ENCODE results near the gene PLTP.

The PLTP gene

DNA sequence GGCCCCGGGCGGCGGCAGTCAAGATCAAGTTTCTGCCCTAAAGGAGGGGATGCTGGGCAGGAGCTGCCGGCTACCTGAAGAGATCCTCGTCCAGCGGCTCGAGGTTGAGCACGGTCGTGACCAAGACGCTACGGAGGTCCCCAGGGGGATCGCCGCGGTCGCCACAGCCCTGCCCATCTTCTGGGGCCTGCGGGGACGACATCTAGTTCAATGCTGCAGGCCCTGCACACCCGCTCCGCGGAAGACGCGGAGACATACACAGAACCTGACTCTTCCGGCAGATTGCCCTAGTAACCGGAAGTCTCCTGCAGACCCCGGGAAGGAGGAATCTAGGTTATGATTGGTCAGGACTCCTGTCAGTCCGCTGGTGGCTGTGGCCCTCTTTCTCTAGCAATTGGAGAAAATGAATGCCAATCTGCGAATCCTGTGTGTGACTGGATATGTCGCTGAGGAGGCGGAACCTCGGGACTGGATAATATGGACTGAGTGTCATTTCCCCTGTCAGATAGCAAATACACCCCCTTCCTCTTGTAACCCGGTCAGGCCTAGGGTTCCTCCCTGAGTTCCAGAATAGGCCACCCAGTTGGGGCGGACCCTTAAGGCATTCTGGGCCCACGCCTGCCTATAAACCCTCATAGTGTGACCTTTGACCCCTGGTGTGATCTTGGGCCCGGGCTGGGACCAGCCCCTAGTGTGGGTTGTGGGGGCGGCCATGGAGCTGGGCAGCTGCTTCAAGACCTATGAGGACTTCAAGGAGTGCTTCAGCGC, 54.7 kb downstream of the PLTP start, which contains the start of the genes ACOT8 and ZSWIM3 (continued):
- TF ChIP-seq, protein P1, sequence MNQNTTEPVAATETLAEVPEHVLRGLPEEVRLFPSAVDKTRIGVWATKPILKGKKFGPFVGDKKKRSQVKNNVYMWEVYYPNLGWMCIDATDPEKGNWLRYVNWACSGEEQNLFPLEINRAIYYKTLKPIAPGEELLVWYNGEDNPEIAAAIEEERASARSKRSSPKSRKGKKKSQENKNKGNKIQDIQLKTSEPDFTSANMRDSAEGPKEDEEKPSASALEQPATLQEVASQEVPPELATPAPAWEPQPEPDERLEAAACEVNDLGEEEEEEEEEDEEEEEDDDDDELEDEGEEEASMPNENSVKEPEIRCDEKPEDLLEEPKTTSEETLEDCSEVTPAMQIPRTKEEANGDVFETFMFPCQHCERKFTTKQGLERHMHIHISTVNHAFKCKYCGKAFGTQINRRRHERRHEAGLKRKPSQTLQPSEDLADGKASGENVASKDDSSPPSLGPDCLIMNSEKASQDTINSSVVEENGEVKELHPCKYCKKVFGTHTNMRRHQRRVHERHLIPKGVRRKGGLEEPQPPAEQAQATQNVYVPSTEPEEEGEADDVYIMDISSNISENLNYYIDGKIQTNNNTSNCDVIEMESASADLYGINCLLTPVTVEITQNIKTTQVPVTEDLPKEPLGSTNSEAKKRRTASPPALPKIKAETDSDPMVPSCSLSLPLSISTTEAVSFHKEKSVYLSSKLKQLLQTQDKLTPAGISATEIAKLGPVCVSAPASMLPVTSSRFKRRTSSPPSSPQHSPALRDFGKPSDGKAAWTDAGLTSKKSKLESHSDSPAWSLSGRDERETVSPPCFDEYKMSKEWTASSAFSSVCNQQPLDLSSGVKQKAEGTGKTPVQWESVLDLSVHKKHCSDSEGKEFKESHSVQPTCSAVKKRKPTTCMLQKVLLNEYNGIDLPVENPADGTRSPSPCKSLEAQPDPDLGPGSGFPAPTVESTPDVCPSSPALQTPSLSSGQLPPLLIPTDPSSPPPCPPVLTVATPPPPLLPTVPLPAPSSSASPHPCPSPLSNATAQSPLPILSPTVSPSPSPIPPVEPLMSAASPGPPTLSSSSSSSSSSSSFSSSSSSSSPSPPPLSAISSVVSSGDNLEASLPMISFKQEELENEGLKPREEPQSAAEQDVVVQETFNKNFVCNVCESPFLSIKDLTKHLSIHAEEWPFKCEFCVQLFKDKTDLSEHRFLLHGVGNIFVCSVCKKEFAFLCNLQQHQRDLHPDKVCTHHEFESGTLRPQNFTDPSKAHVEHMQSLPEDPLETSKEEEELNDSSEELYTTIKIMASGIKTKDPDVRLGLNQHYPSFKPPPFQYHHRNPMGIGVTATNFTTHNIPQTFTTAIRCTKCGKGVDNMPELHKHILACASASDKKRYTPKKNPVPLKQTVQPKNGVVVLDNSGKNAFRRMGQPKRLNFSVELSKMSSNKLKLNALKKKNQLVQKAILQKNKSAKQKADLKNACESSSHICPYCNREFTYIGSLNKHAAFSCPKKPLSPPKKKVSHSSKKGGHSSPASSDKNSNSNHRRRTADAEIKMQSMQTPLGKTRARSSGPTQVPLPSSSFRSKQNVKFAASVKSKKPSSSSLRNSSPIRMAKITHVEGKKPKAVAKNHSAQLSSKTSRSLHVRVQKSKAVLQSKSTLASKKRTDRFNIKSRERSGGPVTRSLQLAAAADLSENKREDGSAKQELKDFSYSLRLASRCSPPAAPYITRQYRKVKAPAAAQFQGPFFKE (tag by site-specific recombination; IDR thresholded peaks at IDR 0.05; ENCODE audit: borderline replicate concordance): no peak
- TF ChIP-seq ZNF23 (tag by site-specific recombination; IDR thresholded peaks at IDR 0.05; ENCODE audit: borderline replicate concordance) (no peak), YY1 (tag by site-specific recombination; IDR thresholded peaks at IDR 0.05) (peak; percentile 57; the same call in 1 of the 2 replicates), ZNF324 (tag by site-specific recombination; IDR thresholded peaks at IDR 0.05) (no peak), ZNF121 (tag by site-specific recombination; IDR thresholded peaks at IDR 0.05) (no peak), ZNF792 (tag by site-specific recombination; IDR thresholded peaks at IDR 0.05) (no peak), ZNF24 (tag by site-specific recombination; IDR thresholded peaks at IDR 0.05) (no peak), ZNF140 (tag by site-specific recombination; IDR thresholded peaks at IDR 0.05) (no peak), ZBTB17 (tag by site-specific recombination; IDR thresholded peaks at IDR 0.05) (peak; percentile 54; the same call in 1 of the 2 replicates), ZNF777 (tag by site-specific recombination; IDR thresholded peaks at IDR 0.05; ENCODE audit: borderline replicate concordance) (no peak), ZNF266 (tag by site-specific recombination; IDR thresholded peaks at IDR 0.05; ENCODE audit: low read depth) (no peak), ZNF600 (tag by site-specific recombination; IDR thresholded peaks at IDR 0.05) (peak; percentile 54), GLIS2 (tag by site-specific recombination; IDR thresholded peaks at IDR 0.05) (peak; percentile 91), ZNF112 (tag by site-specific recombination; IDR thresholded peaks at IDR 0.05) (no peak), ZNF311 (tag by site-specific recombination; IDR thresholded peaks at IDR 0.05; ENCODE audit: borderline replicate concordance) (no peak), ZNF768 (tag by site-specific recombination; IDR thresholded peaks at IDR 0.05) (no peak), WT1 (tag by site-specific recombination; IDR thresholded peaks at IDR 0.05) (0 out of 2 replicates have a peak, but pooled peaks have one; percentile 48), RBAK (tag by site-specific recombination; IDR thresholded peaks at IDR 0.05) (no peak), ZNF394 (tag by site-specific recombination; IDR thresholded peaks at IDR 0.05; ENCODE audit: borderline replicate concordance) (0 out of 2 replicates have a peak, but pooled peaks have one; percentile 40), ZNF843 (tag by site-specific recombination; IDR thresholded peaks at IDR 0.05) (no peak)
- TF ChIP-seq, protein P2, sequence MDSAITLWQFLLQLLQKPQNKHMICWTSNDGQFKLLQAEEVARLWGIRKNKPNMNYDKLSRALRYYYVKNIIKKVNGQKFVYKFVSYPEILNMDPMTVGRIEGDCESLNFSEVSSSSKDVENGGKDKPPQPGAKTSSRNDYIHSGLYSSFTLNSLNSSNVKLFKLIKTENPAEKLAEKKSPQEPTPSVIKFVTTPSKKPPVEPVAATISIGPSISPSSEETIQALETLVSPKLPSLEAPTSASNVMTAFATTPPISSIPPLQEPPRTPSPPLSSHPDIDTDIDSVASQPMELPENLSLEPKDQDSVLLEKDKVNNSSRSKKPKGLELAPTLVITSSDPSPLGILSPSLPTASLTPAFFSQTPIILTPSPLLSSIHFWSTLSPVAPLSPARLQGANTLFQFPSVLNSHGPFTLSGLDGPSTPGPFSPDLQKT (IDR thresholded peaks at IDR 0.05; ENCODE audit: borderline replicate concordance, low read depth, low read length): no peak
- TF ChIP-seq, protein P3, sequence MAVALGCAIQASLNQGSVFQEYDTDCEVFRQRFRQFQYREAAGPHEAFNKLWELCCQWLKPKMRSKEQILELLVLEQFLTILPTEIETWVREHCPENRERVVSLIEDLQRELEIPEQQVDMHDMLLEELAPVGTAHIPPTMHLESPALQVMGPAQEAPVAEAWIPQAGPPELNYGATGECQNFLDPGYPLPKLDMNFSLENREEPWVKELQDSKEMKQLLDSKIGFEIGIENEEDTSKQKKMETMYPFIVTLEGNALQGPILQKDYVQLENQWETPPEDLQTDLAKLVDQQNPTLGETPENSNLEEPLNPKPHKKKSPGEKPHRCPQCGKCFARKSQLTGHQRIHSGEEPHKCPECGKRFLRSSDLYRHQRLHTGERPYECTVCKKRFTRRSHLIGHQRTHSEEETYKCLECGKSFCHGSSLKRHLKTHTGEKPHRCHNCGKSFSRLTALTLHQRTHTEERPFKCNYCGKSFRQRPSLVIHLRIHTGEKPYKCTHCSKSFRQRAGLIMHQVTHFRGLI (tag by site-specific recombination; IDR thresholded peaks at IDR 0.05): no peak
- TF ChIP-seq, protein P4, sequence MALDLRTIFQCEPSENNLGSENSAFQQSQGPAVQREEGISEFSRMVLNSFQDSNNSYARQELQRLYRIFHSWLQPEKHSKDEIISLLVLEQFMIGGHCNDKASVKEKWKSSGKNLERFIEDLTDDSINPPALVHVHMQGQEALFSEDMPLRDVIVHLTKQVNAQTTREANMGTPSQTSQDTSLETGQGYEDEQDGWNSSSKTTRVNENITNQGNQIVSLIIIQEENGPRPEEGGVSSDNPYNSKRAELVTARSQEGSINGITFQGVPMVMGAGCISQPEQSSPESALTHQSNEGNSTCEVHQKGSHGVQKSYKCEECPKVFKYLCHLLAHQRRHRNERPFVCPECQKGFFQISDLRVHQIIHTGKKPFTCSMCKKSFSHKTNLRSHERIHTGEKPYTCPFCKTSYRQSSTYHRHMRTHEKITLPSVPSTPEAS (tag by site-specific recombination; IDR thresholded peaks at IDR 0.05): no peak
- TF ChIP-seq, protein P5, sequence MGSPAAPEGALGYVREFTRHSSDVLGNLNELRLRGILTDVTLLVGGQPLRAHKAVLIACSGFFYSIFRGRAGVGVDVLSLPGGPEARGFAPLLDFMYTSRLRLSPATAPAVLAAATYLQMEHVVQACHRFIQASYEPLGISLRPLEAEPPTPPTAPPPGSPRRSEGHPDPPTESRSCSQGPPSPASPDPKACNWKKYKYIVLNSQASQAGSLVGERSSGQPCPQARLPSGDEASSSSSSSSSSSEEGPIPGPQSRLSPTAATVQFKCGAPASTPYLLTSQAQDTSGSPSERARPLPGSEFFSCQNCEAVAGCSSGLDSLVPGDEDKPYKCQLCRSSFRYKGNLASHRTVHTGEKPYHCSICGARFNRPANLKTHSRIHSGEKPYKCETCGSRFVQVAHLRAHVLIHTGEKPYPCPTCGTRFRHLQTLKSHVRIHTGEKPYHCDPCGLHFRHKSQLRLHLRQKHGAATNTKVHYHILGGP (tag by site-specific recombination; IDR thresholded peaks at IDR 0.05): no peak
- TF ChIP-seq, protein P6, sequence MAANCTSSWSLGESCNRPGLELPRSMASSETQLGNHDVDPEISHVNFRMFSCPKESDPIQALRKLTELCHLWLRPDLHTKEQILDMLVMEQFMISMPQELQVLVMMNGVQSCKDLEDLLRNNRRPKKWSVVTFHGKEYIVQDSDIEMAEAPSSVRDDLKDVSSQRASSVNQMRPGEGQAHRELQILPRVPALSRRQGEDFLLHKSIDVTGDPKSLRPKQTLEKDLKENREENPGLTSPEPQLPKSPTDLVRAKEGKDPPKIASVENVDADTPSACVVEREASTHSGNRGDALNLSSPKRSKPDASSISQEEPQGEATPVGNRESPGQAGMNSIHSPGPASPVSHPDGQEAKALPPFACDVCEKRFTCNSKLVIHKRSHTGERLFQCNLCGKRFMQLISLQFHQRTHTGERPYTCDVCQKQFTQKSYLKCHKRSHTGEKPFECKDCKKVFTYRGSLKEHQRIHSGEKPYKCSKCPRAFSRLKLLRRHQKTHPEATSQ (tag by site-specific recombination; IDR thresholded peaks at IDR 0.05): no peak
- TF ChIP-seq, protein P7, sequence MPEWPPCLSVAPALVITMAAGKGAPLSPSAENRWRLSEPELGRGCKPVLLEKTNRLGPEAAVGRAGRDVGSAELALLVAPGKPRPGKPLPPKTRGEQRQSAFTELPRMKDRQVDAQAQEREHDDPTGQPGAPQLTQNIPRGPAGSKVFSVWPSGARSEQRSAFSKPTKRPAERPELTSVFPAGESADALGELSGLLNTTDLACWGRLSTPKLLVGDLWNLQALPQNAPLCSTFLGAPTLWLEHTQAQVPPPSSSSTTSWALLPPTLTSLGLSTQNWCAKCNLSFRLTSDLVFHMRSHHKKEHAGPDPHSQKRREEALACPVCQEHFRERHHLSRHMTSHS (tag by site-specific recombination; IDR thresholded peaks at IDR 0.05): no peak
